ENCODE measurements around the gene CACNA2D3. TPM values are rescaled to one million over a fixed set of nuclear protein-coding genes. Genes with fewer than 3 reads are reported as not detected.

The CACNA2D3 gene
- polyA plus RNA-seq, 1 donor from 2014 or later = 26.2 TPM

GRCh38 chr3:54756330-54756731, 634.0 kb downstream of the CACNA2D3 start:
- Histone ChIP-seq H3K4me2 (ENCODE audit: low read length) (no peak overlapping the region), H3K36me3 (ENCODE audit: insufficient read depth, low read length) (no peaks in the 10 kb centered on the region), H3K4me3 (ENCODE audit: low read length) (no peak overlapping the region), H3K79me2 (replicated peaks; ENCODE audit: insufficient read depth, low read length) (no peaks in the 10 kb centered on the region), H3F3A (ENCODE audit: insufficient read depth, low read length, poor library complexity, severe bottlenecking) (no peaks in the 10 kb centered on the region), H3K9me2 (ENCODE audit: insufficient read depth, low read length) (no peaks in the 10 kb centered on the region), H2AFZ (ENCODE audit: low read depth, low read length) (no peak overlapping the region), H3K27ac (ENCODE audit: low read length) (no peak overlapping the region), H4K20me1 (ENCODE audit: insufficient read depth) (no peaks in the 10 kb centered on the region), H3K9ac (ENCODE audit: low read length) (no peak overlapping the region), H3K27me3 (ENCODE audit: insufficient read depth, low read depth, low read length) (no peaks in the 10 kb centered on the region), H3K9me3 (ENCODE audit: low read length) (no peaks in the 10 kb centered on the region)
- TF ChIP-seq CTCF (IDR thresholded peaks at IDR 0.05; ENCODE audit: poor library complexity, severe bottlenecking) (no peak), EZH2 (IDR thresholded peaks at IDR 0.05; ENCODE audit: borderline replicate concordance, insufficient read depth, low read length, poor library complexity, severe bottlenecking) (no peak), EP300 (conservative IDR thresholded peaks at IDR 0.05; ENCODE audit: poor library complexity, severe bottlenecking) (no peak), TAF1 (IDR thresholded peaks at IDR 0.05; ENCODE audit: low read depth) (no peak)

DNA sequence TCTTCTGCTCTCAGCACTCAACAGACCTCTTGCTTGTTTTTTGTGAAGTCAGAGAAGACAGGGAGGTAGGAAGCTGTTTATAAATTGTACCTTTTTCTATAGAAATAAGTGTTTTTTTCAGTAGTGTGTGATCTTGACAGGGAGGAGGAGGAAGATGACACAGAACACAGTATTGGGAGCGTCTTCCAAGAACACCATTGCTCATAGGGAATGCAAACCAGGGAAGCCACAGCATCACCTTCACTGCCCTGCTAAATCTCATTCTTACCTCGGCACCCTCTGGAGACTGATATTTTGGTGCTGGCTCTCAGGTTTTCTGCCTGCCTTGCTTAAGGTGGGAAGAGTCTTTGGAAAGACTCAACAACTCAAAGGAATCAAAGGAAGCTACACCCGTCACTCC, 636.1 kb downstream of the CACNA2D3 start:
- Histone ChIP-seq H3K9ac (ENCODE audit: low read length) (no peak overlapping the region), H3K36me3 (ENCODE audit: insufficient read depth, low read length) (no peaks in the 10 kb centered on the region), H3K9me2 (ENCODE audit: insufficient read depth, low read length) (no peaks in the 10 kb centered on the region), H3K4me3 (ENCODE audit: low read length) (no peak overlapping the region), H3K4me2 (ENCODE audit: low read length) (no peak overlapping the region), H3F3A (ENCODE audit: insufficient read depth, low read length, poor library complexity, severe bottlenecking) (no peaks in the 10 kb centered on the region), H3K27me3 (ENCODE audit: insufficient read depth, low read depth, low read length) (no peaks in the 10 kb centered on the region), H3K79me2 (replicated peaks; ENCODE audit: insufficient read depth, low read length) (no peaks in the 10 kb centered on the region), H4K20me1 (ENCODE audit: insufficient read depth) (no peaks in the 10 kb centered on the region), H2AFZ (ENCODE audit: low read depth, low read length) (no peak overlapping the region), H3K27ac (ENCODE audit: low read length) (no peak overlapping the region), H3K9me3 (ENCODE audit: low read length) (no peaks in the 10 kb centered on the region)
- TF ChIP-seq EP300 (conservative IDR thresholded peaks at IDR 0.05; ENCODE audit: poor library complexity, severe bottlenecking) = no peak
- TF ChIP-seq CTCF (IDR thresholded peaks at IDR 0.05; ENCODE audit: poor library complexity, severe bottlenecking) = no peak
- TF ChIP-seq RAD21 (conservative IDR thresholded peaks at IDR 0.05) = no peak
- TF ChIP-seq TAF1 (IDR thresholded peaks at IDR 0.05; ENCODE audit: low read depth) = no peak
- TF ChIP-seq POLR2AphosphoS5 (IDR thresholded peaks at IDR 0.05) = no peak
- TF ChIP-seq SMC3 (conservative IDR thresholded peaks at IDR 0.05; ENCODE audit: poor library complexity) = no peak
- TF ChIP-seq MXI1 (conservative IDR thresholded peaks at IDR 0.05; ENCODE audit: poor library complexity, severe bottlenecking) = no peak
- TF ChIP-seq EZH2 (IDR thresholded peaks at IDR 0.05; ENCODE audit: borderline replicate concordance, insufficient read depth, low read length, poor library complexity, severe bottlenecking) = no peak
- TF ChIP-seq, protein P1, sequence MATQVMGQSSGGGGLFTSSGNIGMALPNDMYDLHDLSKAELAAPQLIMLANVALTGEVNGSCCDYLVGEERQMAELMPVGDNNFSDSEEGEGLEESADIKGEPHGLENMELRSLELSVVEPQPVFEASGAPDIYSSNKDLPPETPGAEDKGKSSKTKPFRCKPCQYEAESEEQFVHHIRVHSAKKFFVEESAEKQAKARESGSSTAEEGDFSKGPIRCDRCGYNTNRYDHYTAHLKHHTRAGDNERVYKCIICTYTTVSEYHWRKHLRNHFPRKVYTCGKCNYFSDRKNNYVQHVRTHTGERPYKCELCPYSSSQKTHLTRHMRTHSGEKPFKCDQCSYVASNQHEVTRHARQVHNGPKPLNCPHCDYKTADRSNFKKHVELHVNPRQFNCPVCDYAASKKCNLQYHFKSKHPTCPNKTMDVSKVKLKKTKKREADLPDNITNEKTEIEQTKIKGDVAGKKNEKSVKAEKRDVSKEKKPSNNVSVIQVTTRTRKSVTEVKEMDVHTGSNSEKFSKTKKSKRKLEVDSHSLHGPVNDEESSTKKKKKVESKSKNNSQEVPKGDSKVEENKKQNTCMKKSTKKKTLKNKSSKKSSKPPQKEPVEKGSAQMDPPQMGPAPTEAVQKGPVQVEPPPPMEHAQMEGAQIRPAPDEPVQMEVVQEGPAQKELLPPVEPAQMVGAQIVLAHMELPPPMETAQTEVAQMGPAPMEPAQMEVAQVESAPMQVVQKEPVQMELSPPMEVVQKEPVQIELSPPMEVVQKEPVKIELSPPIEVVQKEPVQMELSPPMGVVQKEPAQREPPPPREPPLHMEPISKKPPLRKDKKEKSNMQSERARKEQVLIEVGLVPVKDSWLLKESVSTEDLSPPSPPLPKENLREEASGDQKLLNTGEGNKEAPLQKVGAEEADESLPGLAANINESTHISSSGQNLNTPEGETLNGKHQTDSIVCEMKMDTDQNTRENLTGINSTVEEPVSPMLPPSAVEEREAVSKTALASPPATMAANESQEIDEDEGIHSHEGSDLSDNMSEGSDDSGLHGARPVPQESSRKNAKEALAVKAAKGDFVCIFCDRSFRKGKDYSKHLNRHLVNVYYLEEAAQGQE (IDR thresholded peaks at IDR 0.05; ENCODE audit: borderline replicate concordance) = no peak

Measured in neural cell (in vitro differentiated cells).